Mesothelial cell of epicardium (in vitro differentiated cells): ENCODE results near the gene OTUB1. TPM values are rescaled to one million over a fixed set of nuclear protein-coding genes. Genes with fewer than 3 reads are reported as not detected.

Experiments
- DNase-seq, 2 experiments: peaks; one replicate each; pipeline ENCODE4 v3.0.0; 2021; ENCODE audit warnings: low spot score in 2 of 2; ENCODE audit not compliant: unreplicated experiment in 2 of 2
- H3K27ac Mint-ChIP-seq: 2 replicates; pipeline ENCODE4 v1.8.0; 2021; ENCODE audit warnings: mixed read lengths
- H3K27me3 Mint-ChIP-seq: 2 replicates; pipeline ENCODE4 v1.8.0; 2021; ENCODE audit warnings: low read depth, mixed read lengths
- H3K36me3 Mint-ChIP-seq: 2 replicates; pipeline ENCODE4 v1.8.0; 2021; ENCODE audit warnings: mixed read lengths
- H3K4me1 Mint-ChIP-seq: 2 replicates; pipeline ENCODE4 v1.8.0; 2021; ENCODE audit warnings: mixed read lengths
- H3K4me3 Mint-ChIP-seq: 2 replicates; pipeline ENCODE4 v1.8.0; 2021; ENCODE audit warnings: mild to moderate bottlenecking, moderate library complexity, mixed read lengths
- H3K9me3 Mint-ChIP-seq: 2 replicates; pipeline ENCODE4 v1.8.0; 2021; ENCODE audit warnings: mixed read lengths
- CTCF ChIP-seq: fragments of 200-600 bp; sonication (generic); IDR thresholded peaks from one replicate; pipeline ENCODE4 v1.5.0; 2021; ENCODE audit warnings: antibody characterized with exemption; ENCODE audit not compliant: unreplicated experiment
- total RNA-seq: library from RNA; stranded (reverse); gene quantifications from 3 replicates; pipeline ENCODE4 v1.2.1, GENCODE V29; 2021

Gene OTUB1
- total RNA-seq, 1 donor from 2014 or later = 99.7 TPM

DNA sequence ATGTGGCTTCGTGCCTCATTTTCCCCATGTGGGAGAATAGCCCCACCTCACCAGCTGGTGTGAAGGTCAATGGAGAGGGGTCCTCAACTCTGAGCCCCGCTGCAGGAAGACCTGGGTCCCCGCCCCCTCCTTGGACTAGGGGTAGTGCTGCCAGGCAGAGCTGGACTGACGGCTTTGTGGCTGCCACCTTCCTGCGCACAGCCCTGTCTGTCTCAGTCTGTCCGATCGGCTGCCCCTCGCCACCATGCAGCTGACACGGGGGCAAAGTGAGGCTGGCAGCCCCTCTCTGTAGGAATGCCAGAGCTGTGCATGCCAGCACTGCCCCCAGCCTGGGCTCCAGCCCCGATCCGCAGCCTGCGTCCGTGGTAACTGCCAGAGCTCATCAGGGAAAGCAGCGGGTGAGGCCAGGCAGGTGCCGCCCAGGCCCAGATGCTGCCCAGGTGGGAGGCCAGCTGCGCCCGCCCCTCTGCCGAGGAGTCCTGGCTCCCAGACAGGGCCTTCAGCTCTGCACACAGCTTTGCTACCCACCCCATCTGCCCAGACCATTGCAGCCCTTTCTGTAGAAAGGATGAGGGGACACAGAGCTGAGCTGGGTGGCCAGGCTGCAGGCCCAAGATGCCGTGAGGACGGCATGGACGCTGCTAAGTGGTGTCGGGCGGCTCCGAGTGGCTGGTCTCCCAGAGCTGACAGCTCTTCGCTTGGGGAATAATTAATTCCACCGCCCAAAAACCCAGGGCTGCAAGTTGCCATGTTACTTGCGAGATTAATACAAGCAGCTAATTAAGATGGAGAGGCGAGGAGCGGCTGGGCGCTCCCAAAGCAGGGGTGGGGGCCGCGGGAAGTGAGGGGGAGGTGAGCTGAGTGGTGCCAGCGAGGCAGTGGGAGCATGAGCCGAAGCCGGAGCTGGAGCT is 30.0 kb downstream of the OTUB1 start:
- no peak for TF ChIP-seq CTCF
- Mint-ChIP-seq H3K27ac (no peak overlapping the region), H3K9me3 (no peaks in the 10 kb centered on the region), H3K4me3 (no peak overlapping the region), H3K27me3 (peaks cover 6% of the 10 kb centered on the region), H3K4me1 (peaks cover 6% of the 10 kb centered on the region), H3K36me3 (no peaks in the 10 kb centered on the region)
- DNase-seq = no peak

- no peak for DNase-seq
These were observed 31.6 kb downstream of the OTUB1 start for GRCh38 chr11:64017945-64018224.

GRCh38 chr11:64018310-64018709 is 32.1 kb downstream of the OTUB1 start:
- DNase-seq = no peak
- Mint-ChIP-seq H3K27me3 (peaks cover 6% of the 10 kb centered on the region), H3K27ac (no peak overlapping the region), H3K36me3 (no peaks in the 10 kb centered on the region), H3K4me1 (peaks cover 20% of the 10 kb centered on the region), H3K9me3 (no peaks in the 10 kb centered on the region), H3K4me3 (no peak overlapping the region)
- TF ChIP-seq CTCF = no peak

More at GRCh38 chr11:64017945-64018224, 31.6 kb downstream of the OTUB1 start:
- H3K36me3 Mint-ChIP-seq = no peaks in the 10 kb centered on the region
- no peak overlapping the region for H3K4me3 Mint-ChIP-seq
- H3K27ac Mint-ChIP-seq = no peak overlapping the region
- no peak for TF ChIP-seq CTCF
- H3K9me3 Mint-ChIP-seq = no peaks in the 10 kb centered on the region
- H3K4me1 Mint-ChIP-seq = peaks cover 20% of the 10 kb centered on the region
- H3K27me3 Mint-ChIP-seq = peaks cover 6% of the 10 kb centered on the region

GRCh38 chr11:64019106-64020037 is 33.1 kb downstream of the OTUB1 start:
- H3K27me3 Mint-ChIP-seq = peaks cover 6% of the 10 kb centered on the region
- H3K9me3 Mint-ChIP-seq = no peaks in the 10 kb centered on the region
- no peak for TF ChIP-seq CTCF
- peaks cover 27% of the 10 kb centered on the region for H3K4me1 Mint-ChIP-seq
- H3K36me3 Mint-ChIP-seq = no peaks in the 10 kb centered on the region
- no peak for DNase-seq
- no peak overlapping the region for H3K4me3 Mint-ChIP-seq
- H3K27ac Mint-ChIP-seq = no peak overlapping the region

GRCh38 chr11:64020976-64021756 is 34.9 kb downstream of the OTUB1 start:
- no peak for TF ChIP-seq CTCF
- Mint-ChIP-seq H3K4me1 (peaks cover 33% of the 10 kb centered on the region), H3K36me3 (no peaks in the 10 kb centered on the region), H3K9me3 (no peaks in the 10 kb centered on the region), H3K4me3 (no peak overlapping the region), H3K27me3 (peaks cover 4% of the 10 kb centered on the region), H3K27ac (no peak overlapping the region)
- DNase-seq = no peak
